AG09309 (cell line): ENCODE measurements around the gene LARGE2.
"Not testable (repeated sequence)": the region's sequence is repeated elsewhere in the genome, so short reads cannot be mapped to it uniquely, and the experiment has no call there.

Experiments
- DNase-seq: peaks from one replicate; pipeline ENCODE4 v3.0.0-alpha.2; 2010; ENCODE audit warnings: low read depth
- H3K4me3 ChIP-seq: 2 replicates; pipeline ENCODE4 v1.5.1; 2011; ENCODE audit warnings: mild to moderate bottlenecking, low read depth, low read length, moderate library complexity; ENCODE audit not compliant: control insufficient read depth
- CTCF ChIP-seq: IDR thresholded peaks from 2 replicates; pipeline ENCODE4 v1.5.1; 2011; ENCODE audit warnings: mild to moderate bottlenecking, low read depth, low read length, inconsistent platforms; ENCODE audit not compliant: insufficient read depth, control insufficient read depth; ENCODE audit errors: missing control alignments

Gene LARGE2

GRCh38 chr11:45902452-45903380 lies 19.7 kb upstream of the LARGE2 start:
- TF ChIP-seq CTCF: no peak
- no peak for DNase-seq
- no peak overlapping the region for H3K4me3 ChIP-seq

- no peak overlapping the region for H3K4me3 ChIP-seq
- no peak for TF ChIP-seq CTCF
- no peak for DNase-seq
Measured at GRCh38 chr11:45904309-45904915, 18.0 kb upstream of the LARGE2 start.

- H3K4me3 ChIP-seq: no peak overlapping the region
- no peak for TF ChIP-seq CTCF
Measured at GRCh38 chr11:45905095-45905494, 17.4 kb upstream of the LARGE2 start.

GRCh38 chr11:45905576-45905975 lies 16.9 kb upstream of the LARGE2 start:
- H3K4me3 ChIP-seq, DNase-seq: not testable (repeated sequence)

More at GRCh38 chr11:45905095-45905494, 17.4 kb upstream of the LARGE2 start:
- DNase-seq: no peak

GRCh38 chr11:45906096-45906682 lies 16.3 kb upstream of the LARGE2 start:
- no peak for TF ChIP-seq CTCF
- no peak overlapping the region for H3K4me3 ChIP-seq
- no peak for DNase-seq

- TF ChIP-seq CTCF: no peak
- H3K4me3 ChIP-seq: no peak within 1 kb of the TSS
Measured at GRCh38 chr11:45906965-45907611, 15.4 kb upstream of the LARGE2 start, which contains the start of gene FREY1. FREY1 (minus strand) TSS chr11:45907271; CDS start chr11:45907245, 26 bp downstream.

More at GRCh38 chr11:45906965-45907611, 15.4 kb upstream of the LARGE2 start, which contains the start of gene FREY1:
- DNase-seq: no peak
